Kidney epithelial cell (primary cell): ENCODE measurements around the gene SYNJ2. TPM values are rescaled to one million over a fixed set of nuclear protein-coding genes. Genes with fewer than 3 reads are reported as not detected.

Source experiments
- DNase-seq: peaks from one replicate; pipeline ENCODE4 v3.0.0-alpha.2; 2010; ENCODE audit warnings: low read depth
- H3K27me3 ChIP-seq: 2 replicates; pipeline ENCODE4 v1.6.0; 2011; ENCODE audit warnings: low read length; ENCODE audit not compliant: control insufficient read depth, insufficient read depth
- H3K36me3 ChIP-seq: 2 replicates; pipeline ENCODE4 v1.5.1; 2011; ENCODE audit warnings: low read length; ENCODE audit not compliant: control insufficient read depth, insufficient read depth
- H3K4me3 ChIP-seq: 2 replicates; pipeline ENCODE4 v1.5.1; 2011; ENCODE audit warnings: low read depth, mild to moderate bottlenecking, control low read depth, low read length
- total RNA-seq: library from RNA; depleted of rRNA; stranded (reverse); fragments of >200 nt; gene quantifications from 2 replicates; pipeline ENCODE4 v1.2.3, GENCODE V29; 2015
- TF ChIP-seq, protein P1 (sequence below): IDR thresholded peaks from 2 replicates; pipeline ENCODE4 v1.5.1; 2011; ENCODE audit warnings: mild to moderate bottlenecking, moderate library complexity, low read length, control low read depth, inconsistent platforms; ENCODE audit not compliant: insufficient read depth, poor library complexity, severe bottlenecking

SYNJ2 gene
- total RNA-seq, 1 donor from 2014 or later: 14.3 TPM

DNA sequence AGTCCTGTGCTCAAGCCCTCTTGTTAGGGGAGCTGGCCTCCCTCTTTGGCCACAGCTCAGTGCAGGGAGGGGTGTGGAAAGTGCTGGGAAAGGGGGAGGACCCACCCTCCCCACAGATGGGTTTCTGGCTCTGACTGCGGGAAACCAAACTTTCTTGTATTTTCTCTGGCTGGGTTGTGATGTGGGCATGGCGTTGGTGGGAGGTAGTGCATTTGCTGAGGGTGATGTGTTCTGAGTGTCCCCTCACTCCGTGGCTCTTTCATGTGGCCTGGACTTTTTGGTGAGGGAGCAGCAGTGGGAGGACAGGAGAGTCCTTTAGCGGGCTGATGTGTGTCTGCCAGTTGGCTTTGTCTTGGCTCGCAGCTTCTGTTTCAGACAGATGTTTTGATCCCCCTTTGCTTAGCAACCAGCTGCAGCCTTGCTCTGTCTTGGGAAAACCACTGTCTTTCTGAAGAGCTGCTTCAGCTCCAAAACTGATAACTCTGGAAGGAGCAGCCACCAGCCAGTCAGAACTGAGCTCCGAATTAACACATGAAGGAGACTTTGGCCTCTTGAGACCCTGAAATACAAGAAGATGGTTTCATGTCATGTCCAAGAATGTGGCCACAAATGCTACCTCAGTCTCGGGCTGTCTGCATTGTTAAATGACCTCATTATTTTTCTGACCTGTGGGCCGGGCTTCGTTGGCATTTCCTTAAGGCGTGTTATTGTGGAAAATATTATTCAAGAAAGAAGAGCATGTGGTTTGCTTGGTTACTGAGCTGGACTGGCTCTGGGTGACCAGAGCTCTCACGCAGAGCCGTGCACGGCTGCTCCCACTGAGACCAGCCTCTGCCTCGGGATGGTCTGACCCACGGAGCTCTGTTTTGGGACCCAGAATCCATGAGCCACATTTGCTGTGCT lies 21.5 kb downstream of the SYNJ2 start:
- H3K36me3 ChIP-seq: no peaks in the 10 kb centered on the region
- no peaks in the 10 kb centered on the region for H3K27me3 ChIP-seq
- no peak overlapping the region for H3K4me3 ChIP-seq
- TF ChIP-seq, protein P1, sequence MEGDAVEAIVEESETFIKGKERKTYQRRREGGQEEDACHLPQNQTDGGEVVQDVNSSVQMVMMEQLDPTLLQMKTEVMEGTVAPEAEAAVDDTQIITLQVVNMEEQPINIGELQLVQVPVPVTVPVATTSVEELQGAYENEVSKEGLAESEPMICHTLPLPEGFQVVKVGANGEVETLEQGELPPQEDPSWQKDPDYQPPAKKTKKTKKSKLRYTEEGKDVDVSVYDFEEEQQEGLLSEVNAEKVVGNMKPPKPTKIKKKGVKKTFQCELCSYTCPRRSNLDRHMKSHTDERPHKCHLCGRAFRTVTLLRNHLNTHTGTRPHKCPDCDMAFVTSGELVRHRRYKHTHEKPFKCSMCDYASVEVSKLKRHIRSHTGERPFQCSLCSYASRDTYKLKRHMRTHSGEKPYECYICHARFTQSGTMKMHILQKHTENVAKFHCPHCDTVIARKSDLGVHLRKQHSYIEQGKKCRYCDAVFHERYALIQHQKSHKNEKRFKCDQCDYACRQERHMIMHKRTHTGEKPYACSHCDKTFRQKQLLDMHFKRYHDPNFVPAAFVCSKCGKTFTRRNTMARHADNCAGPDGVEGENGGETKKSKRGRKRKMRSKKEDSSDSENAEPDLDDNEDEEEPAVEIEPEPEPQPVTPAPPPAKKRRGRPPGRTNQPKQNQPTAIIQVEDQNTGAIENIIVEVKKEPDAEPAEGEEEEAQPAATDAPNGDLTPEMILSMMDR: no peak
- DNase-seq: peak; percentile 55

DNA sequence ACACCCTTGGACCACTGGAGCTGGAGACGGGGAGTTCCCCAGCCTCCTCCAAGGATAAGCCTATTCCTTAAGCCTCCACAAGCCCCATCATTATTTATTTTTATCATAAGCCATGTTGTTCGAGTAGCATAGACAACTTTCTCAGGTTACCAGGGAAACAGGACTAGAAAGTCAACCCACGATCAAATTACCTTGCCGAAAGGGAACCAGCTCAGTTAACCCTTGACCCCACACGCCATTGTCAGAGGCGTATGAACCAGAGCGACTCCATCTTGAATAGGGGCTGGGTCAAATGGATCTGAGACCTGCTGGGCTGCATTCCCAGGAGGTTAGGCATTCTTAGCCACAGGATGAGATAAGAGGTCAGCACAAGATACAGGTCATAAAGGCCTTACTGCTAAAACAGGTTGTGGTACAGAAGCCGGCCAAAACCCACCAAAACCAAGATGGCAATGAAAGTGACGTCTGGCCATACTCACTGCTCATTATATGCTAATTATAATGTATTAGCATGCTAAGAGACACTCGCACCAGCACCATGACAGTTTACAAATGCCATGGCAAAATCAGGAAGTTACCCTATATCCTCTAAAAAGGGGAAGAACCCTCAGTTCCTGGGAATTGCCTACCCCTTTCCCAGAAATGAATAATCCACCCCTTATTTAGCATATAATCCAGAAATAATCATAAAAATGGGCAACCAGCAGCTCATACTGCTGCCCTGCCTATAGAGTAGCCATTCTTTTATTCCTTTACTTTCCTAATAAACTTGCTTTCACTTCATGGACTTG lies 22.4 kb downstream of the SYNJ2 start:
- H3K36me3 ChIP-seq: no peaks in the 10 kb centered on the region
- no peak for DNase-seq
- TF ChIP-seq, protein P1: no peak
- H3K27me3 ChIP-seq: no peaks in the 10 kb centered on the region
- H3K4me3 ChIP-seq: no peak overlapping the region

DNA sequence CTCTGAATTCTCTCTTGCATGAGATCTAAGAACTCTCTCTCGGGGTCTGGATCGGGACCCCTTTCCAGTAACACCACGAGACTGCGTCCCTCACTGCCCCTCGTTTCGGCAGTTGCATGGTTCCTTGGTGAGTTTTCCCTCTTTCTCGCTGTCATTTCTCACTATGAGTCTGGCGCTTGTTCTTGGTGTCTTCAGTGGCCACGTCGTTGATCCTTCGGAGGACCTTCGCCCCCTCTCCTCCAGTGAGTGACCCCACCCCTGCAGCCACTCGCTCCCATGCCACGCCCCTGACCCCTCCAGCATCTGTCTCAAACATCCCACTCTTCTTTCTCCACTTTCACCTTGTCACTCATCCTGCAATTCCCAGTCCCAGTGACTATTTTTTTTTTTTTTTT lies 23.0 kb downstream of the SYNJ2 start:
- TF ChIP-seq, protein P1: no peak
- Histone ChIP-seq H3K36me3 (no peaks in the 10 kb centered on the region), H3K27me3 (no peaks in the 10 kb centered on the region), H3K4me3 (no peak overlapping the region)
- no peak for DNase-seq

DNA sequence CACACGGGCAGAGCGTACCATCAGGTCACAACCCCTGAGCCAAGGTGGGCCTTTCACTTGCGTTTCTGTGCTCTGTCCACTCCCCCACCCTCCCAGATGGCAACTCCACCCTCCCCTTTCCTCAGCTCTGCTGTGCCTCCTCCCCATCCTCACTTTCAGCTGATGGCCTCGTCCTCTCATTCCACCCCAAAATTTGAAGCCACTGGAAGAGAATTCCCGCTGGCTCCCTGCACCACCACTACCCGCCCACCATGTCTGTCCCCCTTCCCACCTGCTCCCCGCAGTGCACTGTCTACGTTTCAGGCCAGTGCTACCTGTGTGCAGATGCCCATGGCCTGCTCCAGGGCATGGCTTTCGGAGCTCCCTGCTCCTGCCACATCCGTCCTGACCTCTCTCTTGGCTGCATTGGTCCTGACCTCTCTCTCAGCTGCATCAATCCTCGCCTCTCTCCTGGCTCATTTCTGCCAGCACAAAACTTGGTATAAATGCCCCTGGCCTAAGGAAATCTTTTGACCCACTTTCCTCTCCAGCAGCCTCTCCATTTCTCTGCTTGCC lies 24.0 kb downstream of the SYNJ2 start:
- DNase-seq: no peak
- TF ChIP-seq, protein P1: no peak
- Histone ChIP-seq H3K27me3 (no peaks in the 10 kb centered on the region), H3K36me3 (no peaks in the 10 kb centered on the region), H3K4me3 (no peak overlapping the region)

DNA sequence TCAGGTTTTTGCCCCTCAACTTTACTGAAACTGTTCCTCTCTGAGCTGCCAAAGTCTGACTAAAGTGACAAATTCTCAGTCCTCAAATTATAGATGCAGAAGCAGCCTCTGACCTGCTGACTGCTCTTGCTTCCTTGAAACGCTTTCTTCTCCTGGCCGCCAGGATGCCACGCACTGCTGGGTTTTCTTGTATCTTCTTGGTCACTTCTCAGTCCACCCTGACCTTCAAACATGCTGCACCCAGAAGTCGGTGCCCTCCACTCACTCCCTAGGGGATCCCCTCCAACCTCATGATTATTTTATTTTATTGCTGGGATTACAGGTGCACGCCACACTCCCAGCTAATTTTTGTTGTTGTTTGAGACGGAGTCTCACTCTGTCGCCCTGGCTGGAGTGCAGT lies 24.7 kb downstream of the SYNJ2 start:
- Histone ChIP-seq H3K4me3 (no peak overlapping the region), H3K27me3 (no peaks in the 10 kb centered on the region), H3K36me3 (no peaks in the 10 kb centered on the region)
- TF ChIP-seq, protein P1: no peak
- DNase-seq: no peak
